Aorta (tissue), 5 donors: ENCODE results near the gene GRIN3A. TPM values are rescaled to one million over a fixed set of nuclear protein-coding genes. Genes with fewer than 3 reads are reported as not detected.

Experiments used
- ATAC-seq: fragments of 200-7000 bp; cut with Tn5 transposase; one replicate; pipeline ENCODE4 v1.9.1; 2022; ENCODE audit warnings: moderate library complexity; ENCODE audit not compliant: low FRiP score
- DNase-seq, 2 donors: peaks; one replicate each; pipeline ENCODE4 v3.0.0-alpha.2; 2020
- H3K27ac ChIP-seq, 2 donors: one replicate each; pipeline ENCODE4 v1.5.1; 2013; ENCODE audit warnings: low read length in 2 of 2, mild to moderate bottlenecking in 2 of 2, moderate library complexity in 2 of 2, control low read depth in 1 of 2, inconsistent platforms in 1 of 2, low read depth in 1 of 2
- H3K27me3 ChIP-seq, 2 donors: one replicate each; pipeline ENCODE4 v1.6.1; 2013; ENCODE audit warnings: control low read depth in 1 of 2, low read length in 1 of 2, mild to moderate bottlenecking in 1 of 2, moderate library complexity in 1 of 2; ENCODE audit not compliant: insufficient read depth in 2 of 2, control insufficient read depth in 1 of 2
- H3K36me3 ChIP-seq, 2 donors: one replicate each; pipeline ENCODE4 v1.6.1; 2013; ENCODE audit warnings: control low read depth in 1 of 2, low read length in 1 of 2, mild to moderate bottlenecking in 1 of 2; ENCODE audit not compliant: insufficient read depth in 2 of 2, control insufficient read depth in 1 of 2
- H3K4me1 ChIP-seq, 2 donors: one replicate each; pipeline ENCODE4 v1.6.1; 2013; ENCODE audit warnings: low read length in 2 of 2, control low read depth in 1 of 2, mild to moderate bottlenecking in 1 of 2, moderate library complexity in 1 of 2; ENCODE audit not compliant: insufficient read depth in 2 of 2, control insufficient read depth in 1 of 2
- H3K4me3 ChIP-seq, 2 donors: one replicate each; pipeline ENCODE4 v1.5.1; 2013; ENCODE audit warnings: low read length in 2 of 2, control low read depth in 1 of 2, mild to moderate bottlenecking in 1 of 2
- H3K9me3 ChIP-seq: one replicate; pipeline ENCODE4 v1.6.1; 2013; ENCODE audit warnings: mild to moderate bottlenecking, low read length; ENCODE audit not compliant: control insufficient read depth
- WGBS, 2 donors: extraction: QIAGEN DNeasy Blood & Tissue Kit; methylation state at CpG; one replicate each; pipeline ENCODE4 v1.1.7; 2013; 5-methylcytosine and 5-hydroxymethylcytosine counted together
- intact Hi-C, 2 donors: fragments of 100-400 bp; cut with DNase I; formaldehyde crosslinking; loops; one replicate each; pipeline versions ENCODE4 v1.14.2 to v1.15.0; 2022
- polyA plus RNA-seq, 2 donors: library from polyadenylated mRNA; stranded (reverse); fragments of 200-250 nt; gene quantifications; one replicate each; pipeline ENCODE4 v1.2.3, GENCODE V29; 2013
- total RNA-seq, 2 donors: library from RNA; stranded (reverse); fragmentation: NEBNext Ultra II Directional; extraction: Animal tissue kit (Norgen Biotek cat#: 25700); gene quantifications; one replicate each; pipeline ENCODE4 v1.2.1, GENCODE V29; 2021
- donor health status: healthy with polysubstance abuse.
- donor health status: Bipolar disorder and iron deficiency.
- donor health status: DM: no; HTN: no; CAD: no.
- donor health status: DM: no; HTN: no; CAD: no.
- donor health status: DM: yes; HTN: yes; CAD: no.

GRIN3A gene
- total and polyA plus RNA-seq, 4 donors, result 0.13 to 0.33 TPM; not detected in 2

DNA sequence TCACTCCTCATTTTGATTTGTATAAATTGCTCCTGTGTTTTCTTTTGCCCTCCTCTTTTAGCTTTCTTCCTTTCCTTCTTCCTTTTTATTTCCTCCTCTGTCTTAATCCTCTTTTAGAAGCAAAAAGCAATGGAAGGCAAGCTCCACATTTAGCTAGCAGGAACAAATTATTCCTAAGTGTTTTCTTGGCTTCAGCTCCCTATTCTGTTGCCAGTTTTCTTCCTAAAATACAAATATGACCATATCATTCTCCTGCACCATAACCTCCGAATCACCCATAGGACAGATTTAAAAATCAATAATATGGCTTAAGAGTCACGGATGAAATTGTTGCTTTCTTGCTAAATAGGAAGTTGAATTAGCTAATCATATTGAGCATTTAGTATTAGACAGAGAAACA is 49.4 kb downstream of the GRIN3A start:
- DNase-seq (no peak), ATAC-seq (no peak)
- no peaks in the 10 kb centered on the region for H3K4me1 ChIP-seq
- H3K36me3 ChIP-seq, result no peaks in the 10 kb centered on the region
- WGBS, 2 donors, result 22 to 41% methylated on average over 2 of the region's 2 CpGs
- no peak overlapping the region for H3K27ac ChIP-seq
- peaks cover 2% of the 10 kb centered on the region for H3K9me3 ChIP-seq
- no peaks in the 10 kb centered on the region for H3K27me3 ChIP-seq
- H3K4me3 ChIP-seq, result no peak overlapping the region
- intact Hi-C loops, result no loop called here

DNA sequence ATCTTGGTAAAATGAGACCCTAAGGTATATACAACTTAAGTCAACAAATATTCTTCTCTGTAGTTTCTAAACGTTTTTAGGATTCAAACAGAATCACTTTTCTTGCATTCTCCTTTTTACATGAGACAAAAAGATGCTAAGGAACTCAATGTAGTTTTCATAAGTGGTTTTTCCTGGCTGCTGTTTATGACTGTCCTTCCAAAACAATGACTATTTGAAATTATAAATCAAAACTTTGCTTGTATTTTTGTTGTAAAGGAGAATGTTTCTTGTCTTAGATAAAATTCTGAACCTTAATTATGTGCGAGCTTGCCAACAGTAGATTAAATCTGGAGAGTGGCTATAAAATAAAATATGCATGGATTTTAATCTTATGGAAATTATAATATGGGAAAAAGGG is 53.8 kb downstream of the GRIN3A start:
- H3K9me3 ChIP-seq, result peaks cover 2% of the 10 kb centered on the region
- H3K27me3 ChIP-seq, result no peaks in the 10 kb centered on the region
- DNase-seq (no peak), ATAC-seq (no peak)
- no peak overlapping the region for H3K27ac ChIP-seq
- WGBS, 2 donors, result 42 to 54% methylated on average over 2 of the region's 2 CpGs
- H3K36me3 ChIP-seq, result no peaks in the 10 kb centered on the region
- H3K4me1 ChIP-seq, result no peaks in the 10 kb centered on the region
- H3K4me3 ChIP-seq, result no peak overlapping the region
- intact Hi-C loops, result no loop called here

DNA sequence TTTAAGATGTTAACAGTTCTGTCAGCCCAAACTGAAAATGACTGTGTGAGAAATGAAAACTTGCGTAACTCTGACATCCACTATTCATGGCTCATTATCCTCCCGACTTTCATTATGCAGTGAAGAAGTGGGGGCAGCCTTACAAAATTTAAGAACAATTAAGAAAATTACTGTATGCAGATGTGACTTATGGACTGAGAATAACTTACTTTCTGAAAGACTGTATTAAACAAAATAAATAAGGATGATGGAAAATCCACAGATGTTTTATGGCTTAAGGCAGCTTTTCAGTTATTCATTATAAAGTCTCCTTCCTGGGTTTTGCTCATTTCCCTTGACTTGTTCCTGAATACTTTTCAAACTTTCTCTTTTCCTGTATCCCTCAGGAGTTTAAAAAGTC is 55.2 kb downstream of the GRIN3A start:
- no peak for ATAC-seq

DNA sequence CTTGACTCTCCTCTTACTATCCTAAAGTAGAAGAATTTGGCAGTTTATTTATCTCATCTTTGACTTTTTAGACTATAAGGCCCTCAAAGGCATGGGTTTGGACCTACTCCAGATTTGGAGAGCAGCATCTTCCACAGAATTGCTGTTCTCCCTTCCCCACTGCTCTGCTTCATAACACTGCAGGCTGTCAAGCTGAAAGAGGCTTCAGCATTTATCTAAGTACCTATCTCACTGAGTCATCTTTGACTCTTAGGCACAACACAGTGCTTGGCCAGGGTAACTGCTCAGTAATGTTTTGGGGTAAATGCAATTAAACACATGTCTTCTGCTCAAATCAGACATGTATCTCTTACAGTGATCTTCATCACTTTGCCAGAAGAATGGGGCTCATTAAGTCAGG is 60.6 kb downstream of the GRIN3A start:
- Histone ChIP-seq H3K9me3 (no peaks in the 10 kb centered on the region), H3K27me3 (no peaks in the 10 kb centered on the region), H3K4me1 (no peaks in the 10 kb centered on the region), H3K36me3 (no peaks in the 10 kb centered on the region), H3K27ac (no peak overlapping the region), H3K4me3 (no peak overlapping the region)
- no peak for ATAC-seq
- no peak for DNase-seq
- intact Hi-C loops, result no loop called here

More for the DNA sequence above, 55.2 kb downstream of the GRIN3A start:
- Histone ChIP-seq H3K27ac (no peak overlapping the region), H3K36me3 (no peaks in the 10 kb centered on the region), H3K9me3 (peaks cover 2% of the 10 kb centered on the region), H3K4me1 (no peaks in the 10 kb centered on the region), H3K4me3 (no peak overlapping the region), H3K27me3 (no peaks in the 10 kb centered on the region)
- intact Hi-C loops, result no loop called here
- WGBS, 2 donors, result 66 to 75% methylated on average over 2 of the region's 2 CpGs
- no peak for DNase-seq

DNA sequence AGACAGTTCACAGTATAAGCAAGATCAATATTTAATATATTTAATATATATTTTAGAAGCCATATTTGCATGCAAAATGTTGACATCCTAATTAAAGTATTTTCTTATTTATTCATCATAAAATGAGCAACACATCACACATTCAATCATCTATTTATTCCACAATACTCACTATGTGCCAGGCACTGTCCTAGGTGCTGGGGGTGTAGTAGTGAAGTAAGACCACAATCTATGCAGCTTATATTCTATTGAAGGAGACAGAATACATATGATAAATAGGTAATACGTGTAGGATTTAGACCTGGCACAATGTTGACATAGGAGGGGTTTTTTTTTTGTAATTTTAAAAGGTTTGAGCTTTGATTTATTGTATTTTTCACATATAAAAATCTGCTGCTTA is 63.1 kb downstream of the GRIN3A start:
- H3K4me3 ChIP-seq, result no peak overlapping the region
- no peak overlapping the region for H3K27ac ChIP-seq
- H3K4me1 ChIP-seq, result no peaks in the 10 kb centered on the region
- ATAC-seq (no peak), DNase-seq (no peak)
- 30 to 38% methylated on average over 1 of the region's 1 CpG for WGBS, 2 donors
- H3K27me3 ChIP-seq, result no peaks in the 10 kb centered on the region
- no peaks in the 10 kb centered on the region for H3K36me3 ChIP-seq
- intact Hi-C loops, result no loop called here
- H3K9me3 ChIP-seq, result no peaks in the 10 kb centered on the region

DNA sequence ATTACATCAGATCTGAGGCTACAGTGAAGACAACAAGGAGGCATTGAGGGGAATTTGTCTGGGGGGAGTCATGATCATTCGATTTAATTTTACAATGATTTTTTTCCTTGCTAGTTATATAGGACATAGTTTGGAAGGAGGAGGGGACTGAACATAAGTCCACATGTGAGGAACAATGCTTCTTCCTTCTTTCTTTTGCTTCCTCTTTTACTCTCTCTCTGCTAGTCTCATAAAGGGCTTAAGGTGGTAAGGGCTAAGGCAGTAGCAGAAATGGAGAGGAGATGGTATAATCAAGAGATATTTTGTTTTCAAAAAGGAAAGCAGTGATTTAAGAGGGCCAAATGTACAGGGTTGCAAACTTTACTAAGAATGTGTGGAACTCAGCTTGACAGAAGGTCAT is 64.3 kb downstream of the GRIN3A start:
- no peak overlapping the region for H3K4me3 ChIP-seq
- H3K27me3 ChIP-seq, result no peaks in the 10 kb centered on the region
- ATAC-seq (no peak), DNase-seq (no peak)
- WGBS, 2 donors, result 78 to 85% methylated on average over 1 of the region's 1 CpG
- no peaks in the 10 kb centered on the region for H3K36me3 ChIP-seq
- intact Hi-C loops, result no loop called here
- no peaks in the 10 kb centered on the region for H3K9me3 ChIP-seq
- no peak overlapping the region for H3K27ac ChIP-seq
- H3K4me1 ChIP-seq, result no peaks in the 10 kb centered on the region

DNA sequence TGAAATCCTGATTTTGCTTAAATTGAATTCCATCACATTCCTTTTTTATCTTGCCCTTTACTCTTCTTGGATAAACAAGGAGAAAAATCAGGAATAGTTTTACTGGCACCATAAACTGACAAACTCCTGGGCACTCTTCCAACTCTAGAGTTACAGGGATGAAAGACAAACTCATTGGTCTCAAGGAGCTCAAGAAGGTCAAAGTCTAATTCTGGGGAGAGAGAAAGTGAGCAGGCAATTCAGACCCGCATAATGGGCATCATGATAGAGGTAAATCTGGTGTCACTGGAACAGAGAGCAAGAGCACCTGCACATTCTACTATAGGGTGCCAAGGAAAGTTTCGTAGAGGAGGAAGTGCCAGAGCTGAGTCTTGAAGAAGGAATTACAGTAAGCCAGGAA is 64.8 kb downstream of the GRIN3A start:
- Histone ChIP-seq H3K27me3 (no peaks in the 10 kb centered on the region), H3K36me3 (no peaks in the 10 kb centered on the region), H3K4me3 (no peak overlapping the region), H3K9me3 (no peaks in the 10 kb centered on the region), H3K27ac (no peak overlapping the region), H3K4me1 (no peaks in the 10 kb centered on the region)
- 60 to 62% methylated on average over 2 of the region's 2 CpGs for WGBS, 2 donors
- ATAC-seq (no peak), DNase-seq (no peak)
- intact Hi-C loops, result no loop called here

DNA sequence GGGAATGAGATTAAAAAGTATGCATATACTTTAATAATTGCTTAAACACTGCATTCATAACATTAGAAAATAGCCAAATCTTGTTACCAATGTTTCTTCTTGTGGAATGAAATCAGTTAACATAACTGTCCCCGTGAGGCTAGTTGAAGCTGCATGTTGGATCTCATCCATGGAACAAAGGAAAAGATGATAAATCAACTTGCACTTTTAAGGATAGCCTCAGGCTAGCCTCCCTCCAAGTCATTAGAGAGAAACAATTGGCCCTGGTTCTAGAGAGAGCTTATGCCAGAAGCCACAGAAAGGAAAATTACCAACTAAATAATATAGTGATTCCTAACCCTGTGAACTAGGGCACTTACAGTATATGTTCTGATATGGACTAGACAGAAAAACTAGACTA is 66.9 kb downstream of the GRIN3A start:
- no peaks in the 10 kb centered on the region for H3K4me1 ChIP-seq
- no peaks in the 10 kb centered on the region for H3K9me3 ChIP-seq
- H3K4me3 ChIP-seq, result no peak overlapping the region
- WGBS, 2 donors, result 19 to 20% methylated on average over 1 of the region's 1 CpG
- no peaks in the 10 kb centered on the region for H3K36me3 ChIP-seq
- intact Hi-C loops, result no loop called here
- no peak overlapping the region for H3K27ac ChIP-seq
- no peak for DNase-seq
- no peak for ATAC-seq
- no peaks in the 10 kb centered on the region for H3K27me3 ChIP-seq

DNA sequence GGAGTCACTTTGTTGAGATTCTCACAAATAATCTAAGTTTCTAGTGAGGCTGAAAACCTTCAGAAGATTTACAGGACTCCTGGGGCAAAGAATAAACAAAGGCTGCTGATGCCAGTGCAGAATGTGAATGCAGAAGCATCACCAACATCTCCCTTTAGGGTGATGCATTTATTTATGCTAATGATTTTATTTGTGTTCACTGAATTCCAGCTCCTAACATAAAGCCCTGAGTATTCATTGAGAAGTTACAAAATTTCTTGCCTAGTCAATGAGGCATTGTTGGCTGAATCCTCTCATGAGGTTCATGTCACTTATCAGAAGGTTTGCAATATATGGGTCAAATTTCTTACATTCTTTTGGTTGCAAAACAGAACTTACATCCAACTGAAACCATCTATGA is 70.0 kb downstream of the GRIN3A start:
- H3K4me3 ChIP-seq, result no peak overlapping the region
- H3K9me3 ChIP-seq, result no peaks in the 10 kb centered on the region
- no peaks in the 10 kb centered on the region for H3K27me3 ChIP-seq
- no peak overlapping the region for H3K27ac ChIP-seq
- DNase-seq (no peak), ATAC-seq (no peak)
- intact Hi-C loops, result no loop called here
- no peaks in the 10 kb centered on the region for H3K36me3 ChIP-seq
- H3K4me1 ChIP-seq, result no peaks in the 10 kb centered on the region
